ENCODE results near the gene CHD3.

CHD3 gene

GRCh38 chr17:7885367-7886226 lies 3.0 kb upstream of the CHD3 start:
- Histone ChIP-seq H3K27me3 (ENCODE audit: insufficient read depth, low read length) (no peaks in the 10 kb centered on the region), H3K4me1 (ENCODE audit: insufficient read depth, low read length) (peaks cover 53% of the 10 kb centered on the region), H3K36me3 (ENCODE audit: insufficient read depth, low read length) (peaks cover 20% of the 10 kb centered on the region), H2AFZ (ENCODE audit: low read depth, low read length) (no peak overlapping the region), H3K4me3 (ENCODE audit: low read length) (peak overlapping the region; percentile 55), H3K9me3 (ENCODE audit: low read length) (no peaks in the 10 kb centered on the region)

GRCh38 chr17:7886227-7887037 lies 2.2 kb upstream of the CHD3 start:
- no peaks in the 10 kb centered on the region for H3K9me3 ChIP-seq (ENCODE audit: low read length)
- peaks cover 53% of the 10 kb centered on the region for H3K4me1 ChIP-seq (ENCODE audit: insufficient read depth, low read length)
- H3K27me3 ChIP-seq (ENCODE audit: insufficient read depth, low read length) = no peaks in the 10 kb centered on the region
- H3K36me3 ChIP-seq (ENCODE audit: insufficient read depth, low read length) = peaks cover 22% of the 10 kb centered on the region
- peak overlapping the region; percentile 55 for H3K4me3 ChIP-seq (ENCODE audit: low read length)
- H2AFZ ChIP-seq (ENCODE audit: low read depth, low read length) = peak overlapping the region; percentile 20

DNA sequence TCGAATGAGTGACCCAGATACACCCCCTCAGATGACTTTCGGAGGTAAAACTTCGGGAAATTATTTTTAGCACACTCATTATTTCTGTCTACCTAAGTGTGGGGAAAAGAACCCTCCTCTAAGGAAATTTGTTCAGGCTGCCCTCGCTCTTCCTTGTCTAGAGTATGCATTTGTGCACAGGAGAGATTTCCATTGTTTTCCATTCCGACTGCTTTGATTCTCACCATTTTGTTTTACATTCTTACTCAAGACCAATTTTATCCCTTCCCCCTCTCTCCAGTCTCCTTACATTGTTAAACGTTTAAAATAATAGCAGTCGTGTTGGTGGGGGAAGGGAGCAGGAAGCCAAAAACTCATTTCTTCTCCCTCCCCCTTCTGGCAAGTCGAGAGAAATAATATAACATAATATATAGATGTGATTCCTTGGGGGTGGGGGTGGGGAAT lies 1.5 kb upstream of the CHD3 start:
- Histone ChIP-seq H3K27me3 (ENCODE audit: insufficient read depth, low read length) (no peaks in the 10 kb centered on the region), H3K4me1 (ENCODE audit: insufficient read depth, low read length) (peaks cover 50% of the 10 kb centered on the region)

GRCh38 chr17:7887482-7888183 lies 956 bp upstream of the CHD3 start:
- H3K27me3 ChIP-seq (ENCODE audit: insufficient read depth, low read length) = no peaks in the 10 kb centered on the region
- peaks cover 45% of the 10 kb centered on the region for H3K4me1 ChIP-seq (ENCODE audit: insufficient read depth, low read length)
- H3K36me3 ChIP-seq (ENCODE audit: insufficient read depth, low read length) = peaks cover 24% of the 10 kb centered on the region
- H3K4me3 ChIP-seq (ENCODE audit: low read length) = peak overlapping the region; percentile 55
- no peaks in the 10 kb centered on the region for H3K9me3 ChIP-seq (ENCODE audit: low read length)
- peak overlapping the region; percentile 4 for H2AFZ ChIP-seq (ENCODE audit: low read depth, low read length)

More for the DNA sequence above, 1.5 kb upstream of the CHD3 start:
- Histone ChIP-seq H2AFZ (ENCODE audit: low read depth, low read length) (peak overlapping the region; percentile 20), H3K4me3 (ENCODE audit: low read length) (peak overlapping the region; percentile 55), H3K36me3 (ENCODE audit: insufficient read depth, low read length) (peaks cover 24% of the 10 kb centered on the region), H3K9me3 (ENCODE audit: low read length) (no peaks in the 10 kb centered on the region)

DNA sequence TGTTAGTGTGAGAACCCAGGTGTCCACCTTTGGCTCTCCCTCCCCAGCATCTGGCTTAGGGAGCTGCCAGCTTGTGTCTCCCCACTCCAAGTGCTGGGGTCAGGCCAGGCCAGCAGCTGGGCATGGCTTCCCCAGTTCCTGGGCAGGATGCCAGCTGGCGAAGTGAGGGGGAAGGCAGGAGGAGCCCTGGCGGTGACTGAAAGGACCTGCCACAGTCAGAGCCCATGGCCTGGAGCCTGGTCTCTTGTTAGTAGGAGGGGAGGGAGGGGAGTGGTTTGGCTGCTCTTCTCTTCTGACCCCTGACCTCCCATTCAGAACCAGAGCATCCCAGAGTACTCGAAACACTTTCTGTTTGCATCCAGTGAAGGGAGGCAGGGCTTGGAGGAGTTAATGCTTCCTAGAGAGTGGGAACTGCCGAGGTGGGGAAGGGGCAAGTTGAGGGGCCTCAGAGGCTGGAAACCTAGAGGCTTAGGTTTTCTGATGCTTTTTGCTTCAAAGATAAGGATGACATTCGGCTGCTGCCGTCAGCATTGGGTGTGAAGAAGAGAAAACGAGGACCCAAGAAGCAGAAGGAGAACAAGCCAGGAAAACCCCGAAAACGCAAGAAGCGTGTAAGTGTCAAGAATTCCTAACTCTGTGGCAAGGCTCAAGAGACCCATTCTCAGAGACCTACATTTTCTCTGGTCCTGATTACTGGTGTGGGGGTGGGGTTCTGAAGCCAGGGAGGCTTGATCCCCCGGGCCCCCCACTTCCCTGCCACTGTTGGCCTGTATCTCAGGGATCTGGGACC lies 772 bp downstream of the CHD3 start:
- no peaks in the 10 kb centered on the region for H3K9me3 ChIP-seq (ENCODE audit: low read length)
- H3K4me3 ChIP-seq (ENCODE audit: low read length) = peak overlapping the region; percentile 55

GRCh38 chr17:7893187-7893880 lies 4.7 kb downstream of the CHD3 start:
- H3K9me3 ChIP-seq (ENCODE audit: low read length) = no peaks in the 10 kb centered on the region
- H3K4me1 ChIP-seq (ENCODE audit: insufficient read depth, low read length) = peaks cover 16% of the 10 kb centered on the region
- H3K36me3 ChIP-seq (ENCODE audit: insufficient read depth, low read length) = peaks cover 60% of the 10 kb centered on the region
- H3K4me3 ChIP-seq (ENCODE audit: low read length) = no peak overlapping the region
- no peak overlapping the region for H2AFZ ChIP-seq (ENCODE audit: low read depth, low read length)
- H3K27me3 ChIP-seq (ENCODE audit: insufficient read depth, low read length) = no peaks in the 10 kb centered on the region

More for the DNA sequence above, 772 bp downstream of the CHD3 start:
- H3K4me1 ChIP-seq (ENCODE audit: insufficient read depth, low read length) = peaks cover 35% of the 10 kb centered on the region
- H3K27me3 ChIP-seq (ENCODE audit: insufficient read depth, low read length) = no peaks in the 10 kb centered on the region
- H3K36me3 ChIP-seq (ENCODE audit: insufficient read depth, low read length) = peaks cover 30% of the 10 kb centered on the region
- no peak overlapping the region for H2AFZ ChIP-seq (ENCODE audit: low read depth, low read length)

DNA sequence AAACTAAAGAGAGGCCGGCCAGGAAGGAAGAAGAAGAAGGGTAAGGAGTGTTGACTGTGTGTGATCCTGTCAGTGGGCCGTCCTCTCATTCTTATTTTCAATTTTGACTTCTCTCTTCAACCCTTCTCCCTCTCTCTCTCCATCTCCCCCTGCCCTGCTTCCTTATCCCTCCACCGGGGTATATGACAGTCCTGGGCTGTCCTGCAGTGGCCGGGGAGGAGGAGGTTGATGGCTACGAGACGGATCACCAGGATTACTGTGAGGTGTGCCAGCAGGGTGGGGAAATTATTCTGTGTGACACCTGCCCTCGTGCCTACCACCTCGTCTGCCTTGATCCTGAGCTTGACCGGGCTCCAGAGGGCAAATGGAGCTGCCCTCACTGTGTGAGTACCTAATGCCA lies 5.6 kb downstream of the CHD3 start:
- Histone ChIP-seq H3K4me3 (ENCODE audit: low read length) (no peak overlapping the region), H3K27me3 (ENCODE audit: insufficient read depth, low read length) (no peaks in the 10 kb centered on the region), H2AFZ (ENCODE audit: low read depth, low read length) (no peak overlapping the region), H3K9me3 (ENCODE audit: low read length) (no peaks in the 10 kb centered on the region), H3K36me3 (ENCODE audit: insufficient read depth, low read length) (peaks cover 69% of the 10 kb centered on the region), H3K4me1 (ENCODE audit: insufficient read depth, low read length) (peaks cover 7% of the 10 kb centered on the region)

DNA sequence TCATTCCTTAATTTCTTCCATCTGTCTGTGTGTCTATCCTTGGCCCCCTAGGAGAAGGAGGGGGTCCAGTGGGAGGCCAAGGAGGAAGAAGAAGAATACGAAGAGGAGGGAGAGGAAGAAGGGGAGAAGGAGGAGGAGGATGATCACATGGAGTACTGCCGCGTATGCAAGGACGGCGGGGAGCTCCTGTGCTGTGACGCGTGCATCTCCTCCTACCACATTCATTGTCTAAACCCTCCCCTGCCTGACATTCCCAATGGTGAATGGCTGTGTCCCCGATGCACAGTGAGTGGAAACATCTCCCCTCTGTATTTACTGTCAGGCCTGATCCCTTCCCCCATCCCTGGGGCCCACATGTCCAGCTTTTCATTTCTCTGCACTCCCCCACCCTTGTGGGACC lies 6.3 kb downstream of the CHD3 start:
- H3K27me3 ChIP-seq (ENCODE audit: insufficient read depth, low read length) = no peaks in the 10 kb centered on the region
- H3K9me3 ChIP-seq (ENCODE audit: low read length) = no peaks in the 10 kb centered on the region
- peaks cover 75% of the 10 kb centered on the region for H3K36me3 ChIP-seq (ENCODE audit: insufficient read depth, low read length)
- H2AFZ ChIP-seq (ENCODE audit: low read depth, low read length) = no peak overlapping the region
- H3K4me1 ChIP-seq (ENCODE audit: insufficient read depth, low read length) = peaks cover under 1% of the 10 kb centered on the region
- H3K4me3 ChIP-seq (ENCODE audit: low read length) = no peak overlapping the region

- Histone ChIP-seq H3K27me3 (ENCODE audit: insufficient read depth, low read length) (no peaks in the 10 kb centered on the region), H3K9me3 (ENCODE audit: low read length) (no peaks in the 10 kb centered on the region), H2AFZ (ENCODE audit: low read depth, low read length) (no peak overlapping the region), H3K36me3 (ENCODE audit: insufficient read depth, low read length) (peaks cover 76% of the 10 kb centered on the region), H3K4me3 (ENCODE audit: low read length) (no peak overlapping the region), H3K4me1 (ENCODE audit: insufficient read depth, low read length) (no peaks in the 10 kb centered on the region)
Measured at GRCh38 chr17:7897090-7897489, 8.5 kb downstream of the CHD3 start.

DNA sequence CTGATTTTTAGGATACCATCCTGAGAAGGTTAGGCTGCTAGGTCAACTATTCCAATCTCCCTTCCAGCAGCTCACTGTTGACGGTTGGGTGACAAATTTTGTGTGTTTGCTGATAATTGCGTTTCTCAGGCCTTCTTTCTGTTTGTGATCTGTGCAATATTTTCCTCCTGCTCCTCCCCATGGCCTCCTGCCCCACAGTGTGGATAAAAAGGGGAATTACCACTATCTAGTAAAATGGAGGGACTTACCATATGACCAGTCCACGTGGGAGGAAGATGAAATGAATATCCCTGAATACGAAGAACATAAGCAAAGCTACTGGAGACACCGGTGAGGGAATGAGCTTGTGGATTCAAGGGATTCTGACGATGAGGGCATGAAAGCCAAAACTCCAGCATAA lies 9.2 kb downstream of the CHD3 start:
- Histone ChIP-seq H3K9me3 (ENCODE audit: low read length) (no peaks in the 10 kb centered on the region), H3K36me3 (ENCODE audit: insufficient read depth, low read length) (peaks cover 82% of the 10 kb centered on the region), H3K27me3 (ENCODE audit: insufficient read depth, low read length) (no peaks in the 10 kb centered on the region), H2AFZ (ENCODE audit: low read depth, low read length) (no peak overlapping the region), H3K4me1 (ENCODE audit: insufficient read depth, low read length) (no peaks in the 10 kb centered on the region), H3K4me3 (ENCODE audit: low read length) (no peak overlapping the region)

DNA sequence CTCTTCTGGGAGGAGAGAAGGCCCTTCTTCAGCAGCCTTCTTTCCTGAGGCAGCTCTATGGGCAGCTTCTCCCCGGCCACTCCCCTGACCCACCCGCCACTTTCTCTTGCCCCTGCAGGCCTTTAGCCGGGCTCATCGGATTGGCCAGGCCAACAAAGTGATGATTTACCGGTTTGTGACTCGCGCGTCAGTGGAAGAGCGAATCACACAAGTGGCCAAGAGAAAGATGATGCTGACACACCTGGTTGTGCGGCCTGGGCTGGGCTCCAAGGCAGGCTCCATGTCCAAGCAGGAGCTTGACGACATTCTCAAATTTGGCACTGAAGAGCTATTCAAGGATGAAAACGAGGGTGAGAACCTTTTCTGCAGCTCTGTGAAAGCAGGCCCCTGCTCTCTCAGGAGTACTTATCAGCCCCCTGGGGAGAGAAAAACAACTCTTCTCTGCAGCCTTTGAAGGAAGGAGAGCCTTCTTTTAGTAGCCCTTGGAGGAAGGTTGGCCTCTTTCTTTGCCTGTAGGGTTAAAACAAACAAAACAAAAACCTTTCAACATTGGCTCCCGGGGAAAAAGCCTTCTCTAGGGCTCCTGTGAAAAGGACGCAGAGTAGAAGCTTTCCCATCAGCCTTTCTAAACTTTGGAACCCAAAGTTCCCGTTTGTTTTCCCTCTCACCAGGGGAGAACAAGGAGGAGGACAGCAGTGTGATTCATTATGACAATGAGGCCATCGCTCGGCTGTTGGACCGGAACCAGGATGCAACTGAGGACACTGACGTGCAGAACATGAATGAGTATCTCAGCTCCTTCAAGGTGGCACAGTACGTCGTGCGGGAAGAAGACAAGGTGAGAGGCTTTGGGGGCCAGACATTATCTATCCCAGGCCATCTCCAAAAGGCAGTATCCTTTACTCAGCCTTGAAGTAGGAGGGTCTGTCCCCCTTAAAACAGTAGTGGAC lies 14.8 kb downstream of the CHD3 start:
- Histone ChIP-seq H3K4me3 (ENCODE audit: low read length) (no peak overlapping the region), H3K4me1 (ENCODE audit: insufficient read depth, low read length) (no peaks in the 10 kb centered on the region), H2AFZ (ENCODE audit: low read depth, low read length) (no peak overlapping the region), H3K27me3 (ENCODE audit: insufficient read depth, low read length) (no peaks in the 10 kb centered on the region), H3K36me3 (ENCODE audit: insufficient read depth, low read length) (peaks cover 96% of the 10 kb centered on the region), H3K9me3 (ENCODE audit: low read length) (no peaks in the 10 kb centered on the region)
